Activated naive CD4-positive, alpha-beta T cell treated with anti-CD3 and anti-CD28 coated beads for 36 hours (primary cell): ENCODE results near the gene SOAT2. TPM values are rescaled to one million over a fixed set of nuclear protein-coding genes. Genes with fewer than 3 reads are reported as not detected.
"Not testable (repeated sequence)": the region's sequence is repeated elsewhere in the genome, so short reads cannot be mapped to it uniquely, and the experiment has no call there.

Source experiments
- CTCF ChIA-PET: fragments of 350-600 bp; sonication (Branson Sonifier 250); formaldehyde crosslinking; loops from one replicate; lab custom pipeline; 2021; ENCODE audit warnings: antibody characterized with exemption; lab: Charles Lee
- DNase-seq: peaks from one replicate; pipeline ENCODE4 v3.0.0-alpha.2; 2020
- H3K27ac Mint-ChIP-seq: one replicate; pipeline ENCODE4 v1.8.0; 2021; ENCODE audit warnings: mild to moderate bottlenecking, mixed read lengths
- H3K27me3 Mint-ChIP-seq: one replicate; pipeline ENCODE4 v1.8.0; 2021; ENCODE audit warnings: low read depth, mixed read lengths
- H3K36me3 Mint-ChIP-seq: one replicate; pipeline ENCODE4 v1.8.0; 2021; ENCODE audit warnings: low read depth, mixed read lengths
- H3K4me1 Mint-ChIP-seq: one replicate; pipeline ENCODE4 v1.8.0; 2021; ENCODE audit warnings: low read depth, mixed read lengths
- H3K4me3 Mint-ChIP-seq: one replicate; pipeline ENCODE4 v1.8.0; 2021; ENCODE audit warnings: mild to moderate bottlenecking, moderate library complexity, mixed read lengths
- H3K9me3 Mint-ChIP-seq: one replicate; pipeline ENCODE4 v1.8.0; 2021; ENCODE audit warnings: mixed read lengths
- intact Hi-C: fragments of 100-400 bp; cut with micrococcal nuclease; formaldehyde crosslinking; loops from one replicate; pipeline ENCODE4 v1.15.1; 2023
- total RNA-seq, 2 experiments: library from RNA; stranded (reverse); gene quantifications; one replicate each; pipeline ENCODE4 v1.2.3, GENCODE V29; 2021

The SOAT2 gene
- total RNA-seq, 2 experiments from 2014 or later = 0.74 to 0.81 TPM

GRCh38 chr12:53094796-53095595 lies 8.3 kb upstream of the SOAT2 start:
- CTCF ChIA-PET = interaction anchor here (1.0 to 4.6 kb wide), 3 partner anchors 11 to 31 kb away, joined by 3 to 22 read pairs (median 4); no protein-coding TSS in a partner anchor
- H3K27me3 Mint-ChIP-seq, H3K36me3 Mint-ChIP-seq, H3K9me3 Mint-ChIP-seq, H3K27ac Mint-ChIP-seq, DNase-seq, H3K4me3 Mint-ChIP-seq: not testable (repeated sequence)
- intact Hi-C loops = loop anchor here (5.0 kb wide), 1 partner anchor 407 kb away; the partner anchor contains the start of gene TARBP2
- peaks cover 22% of the 10 kb centered on the region for H3K4me1 Mint-ChIP-seq

- not testable (repeated sequence) for H3K4me3 Mint-ChIP-seq, H3K27me3 Mint-ChIP-seq, H3K9me3 Mint-ChIP-seq, DNase-seq, H3K36me3 Mint-ChIP-seq, H3K27ac Mint-ChIP-seq
- intact Hi-C loops = loop anchor here (5.0 kb wide), 1 partner anchor 407 kb away; the partner anchor contains the start of gene TARBP2
- CTCF ChIA-PET = interaction anchor here (0.9 to 4.6 kb wide), 3 partner anchors 11 to 30 kb away, joined by 3 to 22 read pairs (median 4); no protein-coding TSS in a partner anchor
- H3K4me1 Mint-ChIP-seq = peaks cover 22% of the 10 kb centered on the region
These were observed 7.7 kb upstream of the SOAT2 start for GRCh38 chr12:53095596-53095895.

- Mint-ChIP-seq H3K4me1 (peaks cover 22% of the 10 kb centered on the region), H3K36me3 (no peaks in the 10 kb centered on the region), H3K4me3 (no peak overlapping the region), H3K27ac (no peak overlapping the region), H3K9me3 (no peaks in the 10 kb centered on the region), H3K27me3 (peaks cover 6% of the 10 kb centered on the region)
- CTCF ChIA-PET = interaction anchor here (0.9 kb wide), 1 partner anchor 30 kb away, joined by 3 read pairs; no protein-coding TSS in a partner anchor
- intact Hi-C loops = loop anchor here (5.0 kb wide), 1 partner anchor 406 kb away; the partner anchor contains the start of gene TARBP2
- no peak for DNase-seq
These were observed 7.1 kb upstream of the SOAT2 start for GRCh38 chr12:53096089-53096741.

GRCh38 chr12:53096759-53097158 lies 6.5 kb upstream of the SOAT2 start:
- Mint-ChIP-seq H3K27ac (no peak overlapping the region), H3K36me3 (no peaks in the 10 kb centered on the region), H3K4me3 (peak overlapping the region; percentile 71), H3K9me3 (no peaks in the 10 kb centered on the region), H3K27me3 (peaks cover 6% of the 10 kb centered on the region), H3K4me1 (peaks cover 22% of the 10 kb centered on the region)
- intact Hi-C loops = loop anchor here (5.0 kb wide), 1 partner anchor 406 kb away; the partner anchor contains the start of gene TARBP2
- CTCF ChIA-PET = interaction anchor here (9.4 kb wide), 1 partner anchor 24 kb away, joined by 360 read pairs; the partner anchor contains the start of gene SPRYD3
- DNase-seq = no peak

- Mint-ChIP-seq H3K36me3 (no peaks in the 10 kb centered on the region), H3K4me3 (peak overlapping the region; percentile 71), H3K9me3 (no peaks in the 10 kb centered on the region), H3K27ac (no peak overlapping the region), H3K27me3 (peaks cover 6% of the 10 kb centered on the region), H3K4me1 (peaks cover 22% of the 10 kb centered on the region)
- intact Hi-C loops = loop anchor here (5.0 kb wide), 1 partner anchor 405 kb away; the partner anchor contains the start of gene TARBP2
- DNase-seq = no peak
- CTCF ChIA-PET = interaction anchor here (9.4 kb wide), 1 partner anchor 25 kb away, joined by 360 read pairs; the partner anchor contains the start of gene SPRYD3
These were observed 6.1 kb upstream of the SOAT2 start for GRCh38 chr12:53097207-53097563.

GRCh38 chr12:53097564-53098353 lies 5.5 kb upstream of the SOAT2 start, which contains the start of gene IGFBP6:
Gene IGFBP6 (plus strand): TSS chr12:53097667. CDS start chr12:53097718, 51 bp downstream.
- Mint-ChIP-seq H3K4me1 (peaks cover 27% of the 10 kb centered on the region), H3K36me3 (no peaks in the 10 kb centered on the region), H3K27ac (no peak within 1 kb of the TSS), H3K9me3 (no peaks in the 10 kb centered on the region), H3K4me3 (peak within 1 kb of the TSS; percentile 71), H3K27me3 (peaks cover 6% of the 10 kb centered on the region)
- DNase-seq = peak; percentile 68
- intact Hi-C loops = loop anchor here (5.0 kb wide), 1 partner anchor 405 kb away; the partner anchor contains the start of gene TARBP2
- CTCF ChIA-PET = interaction anchor here (0.7 to 9.4 kb wide), 8 partner anchors 12 to 213 kb away, joined by 3 to 360 read pairs (median 4); partner anchors contain the start of gene SPRYD3

- Mint-ChIP-seq H3K27ac (no peak overlapping the region), H3K36me3 (no peaks in the 10 kb centered on the region), H3K27me3 (peaks cover 6% of the 10 kb centered on the region), H3K4me3 (peak overlapping the region; percentile 67), H3K9me3 (no peaks in the 10 kb centered on the region), H3K4me1 (peaks cover 34% of the 10 kb centered on the region)
- intact Hi-C loops = loop anchor here (5.0 kb wide), 1 partner anchor 404 kb away; the partner anchor contains the start of gene TARBP2
- CTCF ChIA-PET = interaction anchor here (0.6 to 9.4 kb wide), 19 partner anchors 13 to 214 kb away, joined by 3 to 360 read pairs (median 4); partner anchors contain the start of gene SPRYD3
- DNase-seq = peak; percentile 44
These were observed 4.8 kb upstream of the SOAT2 start for GRCh38 chr12:53098354-53098981.

GRCh38 chr12:53099071-53099882 lies 4.0 kb upstream of the SOAT2 start:
- H3K36me3 Mint-ChIP-seq = no peaks in the 10 kb centered on the region
- DNase-seq = peak; percentile 95
- no peaks in the 10 kb centered on the region for H3K9me3 Mint-ChIP-seq
- intact Hi-C loops = loop anchor here (1.0 to 5.0 kb wide), 3 partner anchors 20 to 403 kb away; partner anchors contain the start of genes SPRYD3 and TARBP2
- peaks cover 40% of the 10 kb centered on the region for H3K4me1 Mint-ChIP-seq
- peaks cover 6% of the 10 kb centered on the region for H3K27me3 Mint-ChIP-seq
- CTCF ChIA-PET = interaction anchor here (0.6 to 9.4 kb wide), 18 partner anchors 13 to 159 kb away, joined by 3 to 360 read pairs (median 4); partner anchors contain the start of gene SPRYD3
- no peak overlapping the region for H3K27ac Mint-ChIP-seq
- H3K4me3 Mint-ChIP-seq = peak overlapping the region; percentile 44

- CTCF ChIA-PET = interaction anchor here (0.5 to 9.4 kb wide), 5 partner anchors 15 to 628 kb away, joined by 3 to 360 read pairs (median 6); partner anchors contain the start of gene SPRYD3
- peaks cover 6% of the 10 kb centered on the region for H3K27me3 Mint-ChIP-seq
- H3K36me3 Mint-ChIP-seq = no peaks in the 10 kb centered on the region
- no peak overlapping the region for H3K4me3 Mint-ChIP-seq
- H3K4me1 Mint-ChIP-seq = peaks cover 40% of the 10 kb centered on the region
- H3K9me3 Mint-ChIP-seq = no peaks in the 10 kb centered on the region
- intact Hi-C loops = no loop called here
- H3K27ac Mint-ChIP-seq = no peak overlapping the region
- no peak for DNase-seq
These were observed 2.7 kb upstream of the SOAT2 start for GRCh38 chr12:53100466-53101151.

GRCh38 chr12:53101266-53101665 lies 2.0 kb upstream of the SOAT2 start:
- H3K4me1 Mint-ChIP-seq = peaks cover 40% of the 10 kb centered on the region
- CTCF ChIA-PET = interaction anchor here (0.5 to 9.4 kb wide), 3 partner anchors 29 to 628 kb away, joined by 3 to 360 read pairs (median 9); partner anchors contain the start of gene SPRYD3

More at GRCh38 chr12:53101266-53101665, 2.0 kb upstream of the SOAT2 start:
- Mint-ChIP-seq H3K27ac (no peak overlapping the region), H3K9me3 (no peaks in the 10 kb centered on the region), H3K4me3 (no peak overlapping the region), H3K27me3 (peaks cover 6% of the 10 kb centered on the region), H3K36me3 (no peaks in the 10 kb centered on the region)
- DNase-seq = no peak
- intact Hi-C loops = no loop called here
